ENCODE data around the gene FOXP1. TPM values are rescaled to one million over a fixed set of nuclear protein-coding genes. Genes with fewer than 3 reads are reported as not detected.

The FOXP1 gene
- total and polyA plus RNA-seq, 2 of the 13 experiments (the other 11 are each of a cell fraction or from before 2014, with no cell fraction given): 40.4 to 59.0 TPM

- TF ChIP-seq ARID2 (CRISPR knock-in tag; IDR thresholded peaks at IDR 0.05; ENCODE audit: borderline replicate concordance): 0 out of 2 replicates have a peak, but pooled peaks have one; percentile 30
- no peak for TF ChIP-seq GABPA (IDR thresholded peaks at IDR 0.05; ENCODE audit: low read depth, low read length)
- 0 out of 2 replicates have a peak, but pooled peaks have one; percentile 1 for TF ChIP-seq GABPA (CRISPR knock-in tag; IDR thresholded peaks at IDR 0.05; ENCODE audit: low read depth)
- no peak for TF ChIP-seq PRDM10 (CRISPR knock-in tag; IDR thresholded peaks at IDR 0.05; ENCODE audit: low read depth)
- TF ChIP-seq THAP11 (CRISPR knock-in tag; IDR thresholded peaks at IDR 0.05): 0 out of 2 replicates have a peak, but pooled peaks have one; percentile 29
- peak; percentile 47 for TF ChIP-seq HDAC2 (CRISPR knock-in tag; IDR thresholded peaks at IDR 0.05)
- no peak for TF ChIP-seq ZFP41 (CRISPR knock-in tag; IDR thresholded peaks at IDR 0.05; ENCODE audit: borderline replicate concordance)
- TF ChIP-seq FOXM1 (CRISPR knock-in tag; IDR thresholded peaks at IDR 0.05): no peak
- TF ChIP-seq ZFX (CRISPR knock-in tag; IDR thresholded peaks at IDR 0.05; ENCODE audit: low read depth): 0 out of 2 replicates have a peak, but pooled peaks have one; percentile 28
- no peak for TF ChIP-seq HOXD1 (CRISPR knock-in tag; IDR thresholded peaks at IDR 0.05)
- no peak for TF ChIP-seq FOSL1 (CRISPR knock-in tag; IDR thresholded peaks at IDR 0.05; ENCODE audit: borderline replicate concordance)
- no peak for TF ChIP-seq ZFAT (CRISPR knock-in tag; conservative IDR thresholded peaks at IDR 0.05)
- TF ChIP-seq U2AF1 (optimal IDR thresholded peaks at IDR 0.05; ENCODE audit: low read depth, low read length): no peak
- 0 out of 2 replicates have a peak, but pooled peaks have one; percentile 10 for TF ChIP-seq ZFY (CRISPR knock-in tag; IDR thresholded peaks at IDR 0.05)
- TF ChIP-seq POGZ (CRISPR knock-in tag; IDR thresholded peaks at IDR 0.05): peak; percentile 25; the same call in 1 of the 2 replicates
- TF ChIP-seq LCORL (IDR thresholded peaks at IDR 0.05): no peak
- TF ChIP-seq LCORL (CRISPR knock-in tag; IDR thresholded peaks at IDR 0.05): peak; percentile 46; the same call in 1 of the 2 replicates
- TF ChIP-seq ZNF609 (CRISPR knock-in tag; IDR thresholded peaks at IDR 0.05; ENCODE audit: borderline replicate concordance): peak; percentile 69; the same call in 1 of the 2 replicates
These were observed 338.6 kb downstream of the FOXP1 start (continued) for GRCh38 chr3:71244826-71245488.
